NCI-H82 (cell line): ENCODE measurements around the gene TMUB1.

ENCODE experiments used
- DNase-seq: peaks from one replicate; lab custom pipeline; 2025; lab: John Stamatoyannopoulos, UW

TMUB1 gene

DNA sequence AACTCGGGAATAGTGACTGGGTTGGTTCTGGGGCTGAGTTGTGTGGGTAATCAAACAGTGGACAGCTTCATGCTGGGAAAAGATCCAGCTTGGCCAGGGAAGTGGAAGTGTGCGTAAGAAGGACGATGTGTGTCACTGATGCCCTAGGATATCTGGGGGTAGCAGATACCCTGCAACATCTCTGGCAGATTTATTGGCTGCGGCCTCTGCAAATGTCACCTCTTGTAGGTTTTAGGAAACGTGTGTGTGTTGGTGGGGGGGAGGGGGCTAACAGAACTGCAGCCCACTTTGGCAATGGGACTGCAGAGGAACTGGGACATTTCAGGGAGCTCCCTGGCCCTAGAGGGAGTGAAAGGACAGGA is 2.0 kb upstream of the TMUB1 start:
- DNase-seq: no peak

DNA sequence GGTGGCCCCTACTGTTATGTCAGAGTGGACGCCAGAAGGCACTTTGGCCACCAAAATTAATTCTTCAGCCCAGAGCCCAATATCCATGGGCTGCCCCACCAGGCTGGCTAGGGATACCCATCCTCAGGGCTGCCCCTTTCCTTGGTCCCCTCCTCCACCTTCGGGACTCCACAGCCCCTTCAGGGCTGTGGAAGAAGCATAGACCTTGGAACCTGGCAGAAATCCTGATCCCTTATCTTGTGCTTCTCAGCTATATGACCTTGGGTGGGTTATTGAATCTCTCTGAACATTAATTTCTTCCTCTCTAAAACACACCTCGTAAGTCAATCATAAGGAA is 499 bp upstream of the TMUB1 start:
- peak; percentile 63 for DNase-seq

DNA sequence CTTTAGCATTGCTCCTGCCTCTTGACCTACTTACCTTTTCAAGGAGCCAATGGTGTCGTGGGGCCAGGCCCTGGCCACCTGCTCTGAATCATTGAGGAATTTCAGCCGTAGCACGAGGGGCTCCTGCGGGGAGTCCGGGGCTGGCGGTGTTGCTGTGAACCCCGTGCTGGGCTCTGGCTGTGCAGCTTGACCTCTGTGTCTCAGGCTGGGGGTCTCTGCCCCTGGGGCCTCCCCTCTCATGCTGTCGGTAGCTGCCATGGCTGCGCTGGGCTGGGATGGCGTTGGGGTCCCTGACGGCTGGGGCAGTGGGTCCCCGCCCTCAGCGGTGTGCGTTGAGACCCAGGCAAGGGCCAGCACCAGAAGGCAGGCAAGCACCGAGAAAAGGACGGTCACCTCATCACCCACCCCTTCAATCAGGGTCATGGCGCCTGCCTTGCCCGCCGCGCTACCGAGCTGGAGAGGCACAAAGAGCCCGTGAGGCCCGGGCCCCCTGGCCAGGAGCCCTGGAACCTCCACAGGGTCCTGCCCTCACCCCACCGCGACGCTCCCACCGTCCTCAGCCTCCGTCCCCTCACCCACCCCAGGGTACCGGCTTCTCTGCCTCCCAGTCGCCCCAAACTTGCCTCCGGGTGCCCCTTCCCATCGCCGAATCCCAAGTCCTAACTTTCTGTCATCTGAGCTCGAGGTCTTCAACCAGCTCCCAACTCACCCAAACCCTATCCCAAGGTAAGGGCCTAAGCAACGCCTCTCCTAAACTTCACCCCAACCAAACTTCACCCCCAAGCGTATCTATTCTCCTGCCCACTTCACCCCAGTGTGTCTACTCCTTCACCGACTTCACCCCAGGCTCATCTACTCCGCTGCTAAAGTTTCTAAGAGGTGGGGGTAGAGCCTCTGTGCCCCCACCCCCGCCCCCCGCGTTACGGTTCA is 887 bp downstream of the TMUB1 start:
- peak; percentile 64 for DNase-seq

DNA sequence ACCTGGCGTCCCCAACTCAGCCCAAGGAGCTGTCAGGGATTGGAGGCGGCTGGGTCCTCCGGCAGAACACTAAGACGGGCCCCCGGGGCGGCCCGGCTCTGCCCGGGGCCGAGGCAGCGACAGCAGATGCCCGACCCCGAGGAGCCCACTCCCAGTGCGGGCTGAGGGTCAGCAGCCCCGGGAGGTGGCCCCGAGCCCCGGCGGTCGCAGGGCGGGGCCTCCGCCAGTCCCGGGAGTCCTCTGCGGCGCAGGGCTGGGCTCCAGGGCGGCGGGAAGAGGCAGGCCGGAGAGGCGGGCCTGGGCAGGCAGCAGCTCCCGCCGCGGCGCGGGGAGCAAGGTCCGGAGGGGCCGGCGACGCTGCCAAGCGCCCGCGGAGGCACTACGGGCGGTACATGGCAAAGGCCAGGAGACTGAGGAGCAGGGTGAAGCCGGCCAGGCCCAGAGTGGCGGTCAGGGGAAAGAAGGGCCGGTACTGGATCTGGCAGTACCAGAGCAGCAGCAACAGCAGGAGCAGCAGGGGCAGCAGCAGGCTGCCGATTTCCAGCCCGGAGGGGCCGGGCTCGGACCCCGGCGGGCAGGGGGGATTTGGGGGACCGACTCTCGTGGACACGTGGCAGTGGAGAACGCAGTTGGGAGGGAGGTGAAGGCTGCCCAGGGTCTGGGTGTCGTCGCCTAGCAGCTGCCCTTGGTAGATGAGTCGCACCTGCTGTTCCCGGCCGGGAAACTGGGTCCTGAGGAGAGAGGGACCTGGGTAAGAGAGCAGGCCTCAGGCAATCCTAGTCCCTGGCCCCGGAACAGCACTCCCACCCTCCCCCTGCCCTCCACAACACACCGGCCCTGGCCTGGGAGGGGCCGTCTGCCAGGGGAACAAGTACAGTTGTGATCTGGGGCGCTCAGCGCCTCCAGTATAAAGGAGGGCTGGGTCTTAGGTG is 1.9 kb downstream of the TMUB1 start:
- DNase-seq: peak; percentile 64

DNA sequence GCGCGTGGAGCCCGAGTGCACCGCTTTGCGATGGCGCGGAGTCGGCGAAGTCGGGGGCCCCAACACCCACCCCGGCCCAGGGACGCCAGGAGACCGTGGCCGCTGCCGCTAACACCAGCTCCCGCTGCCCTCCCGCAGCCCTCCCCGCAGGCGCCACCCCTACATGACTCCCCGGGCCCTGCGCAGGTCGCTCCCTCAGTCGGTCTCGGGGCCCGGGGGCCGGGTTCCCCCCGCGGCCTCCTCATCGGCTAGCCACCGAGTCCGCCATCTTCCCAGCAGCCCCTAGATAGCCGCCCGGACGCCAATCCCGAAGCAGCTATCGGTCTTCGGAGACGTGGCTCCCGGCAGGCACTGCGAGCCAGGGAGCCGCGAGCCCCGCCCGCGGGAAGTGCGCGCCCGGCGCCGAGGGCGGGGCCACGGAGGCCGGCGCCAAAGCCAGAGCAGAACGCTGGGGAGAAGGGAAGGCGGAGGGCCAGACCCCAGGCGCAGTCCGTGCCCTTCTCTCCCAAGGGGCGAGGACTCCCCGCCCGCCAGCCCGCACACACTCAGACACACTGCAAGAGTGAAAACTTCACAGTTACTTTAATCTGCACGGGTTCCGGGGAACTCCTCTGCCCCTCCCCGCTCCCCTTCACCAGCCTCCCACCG is 2.6 kb downstream of the TMUB1 start, which contains the start of gene FASTK:
TSS of gene FASTK (minus strand) at position 288 of the 648 bp plus-strand sequence. CDS start at position 245, 43 bp downstream.
- peak; percentile 95 for DNase-seq

DNA sequence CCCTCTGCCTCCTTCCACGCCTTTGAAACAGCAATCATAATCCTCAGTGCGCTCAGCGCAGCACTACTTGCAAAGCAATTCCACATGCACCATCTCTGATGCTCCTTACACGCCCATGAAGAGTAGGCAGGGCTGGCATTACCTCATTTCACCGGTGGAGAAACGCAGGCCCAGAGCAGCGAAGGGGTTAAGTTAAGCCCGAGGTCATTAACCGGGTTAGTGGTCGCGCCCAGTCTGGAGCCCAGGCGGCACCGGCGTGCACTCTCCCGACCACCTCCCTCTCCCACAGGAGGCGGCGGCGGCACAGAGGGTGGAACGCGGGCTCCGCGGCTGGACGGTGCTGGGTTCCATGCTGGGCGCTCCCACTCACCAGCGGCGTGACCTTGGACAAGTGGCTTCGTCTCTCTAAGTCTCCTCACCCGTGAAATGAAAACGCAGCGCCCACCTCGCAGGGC is 3.2 kb downstream of the TMUB1 start:
- DNase-seq: peak; percentile 50

DNA sequence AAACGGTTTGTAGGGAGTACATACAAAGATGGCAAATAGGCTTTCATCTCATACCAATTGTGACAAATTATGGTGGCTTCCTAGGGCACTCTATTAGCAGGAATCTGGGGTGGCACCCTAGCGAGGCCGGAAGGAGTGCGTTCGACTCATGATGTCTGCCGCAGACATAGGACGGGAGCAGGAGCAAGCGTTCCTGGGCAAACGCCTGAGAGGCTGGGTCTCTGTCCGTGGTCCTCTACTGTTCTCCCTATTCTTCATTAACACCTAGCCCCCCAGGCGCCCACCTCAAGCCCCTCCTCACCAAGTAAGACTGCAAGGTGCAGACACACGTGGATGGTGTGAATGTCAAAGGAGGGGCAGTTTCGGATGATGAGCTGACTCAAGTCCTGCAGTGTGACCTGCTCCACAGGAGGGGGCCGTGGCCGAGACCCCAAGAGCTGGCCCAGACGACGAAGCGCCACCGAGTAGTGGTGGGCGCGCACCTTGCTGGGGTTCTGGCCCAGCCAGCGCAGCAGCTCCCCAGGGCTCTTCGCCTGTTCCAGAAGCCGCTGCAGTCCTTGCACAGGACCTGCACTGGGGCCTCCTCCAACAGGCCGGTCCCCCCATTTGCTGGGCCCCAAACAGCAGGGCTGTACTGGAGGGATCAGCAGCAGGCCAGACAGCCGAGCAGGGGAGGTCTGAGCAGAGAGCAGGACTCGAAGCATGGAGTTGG is 3.9 kb downstream of the TMUB1 start:
- no peak for DNase-seq

DNA sequence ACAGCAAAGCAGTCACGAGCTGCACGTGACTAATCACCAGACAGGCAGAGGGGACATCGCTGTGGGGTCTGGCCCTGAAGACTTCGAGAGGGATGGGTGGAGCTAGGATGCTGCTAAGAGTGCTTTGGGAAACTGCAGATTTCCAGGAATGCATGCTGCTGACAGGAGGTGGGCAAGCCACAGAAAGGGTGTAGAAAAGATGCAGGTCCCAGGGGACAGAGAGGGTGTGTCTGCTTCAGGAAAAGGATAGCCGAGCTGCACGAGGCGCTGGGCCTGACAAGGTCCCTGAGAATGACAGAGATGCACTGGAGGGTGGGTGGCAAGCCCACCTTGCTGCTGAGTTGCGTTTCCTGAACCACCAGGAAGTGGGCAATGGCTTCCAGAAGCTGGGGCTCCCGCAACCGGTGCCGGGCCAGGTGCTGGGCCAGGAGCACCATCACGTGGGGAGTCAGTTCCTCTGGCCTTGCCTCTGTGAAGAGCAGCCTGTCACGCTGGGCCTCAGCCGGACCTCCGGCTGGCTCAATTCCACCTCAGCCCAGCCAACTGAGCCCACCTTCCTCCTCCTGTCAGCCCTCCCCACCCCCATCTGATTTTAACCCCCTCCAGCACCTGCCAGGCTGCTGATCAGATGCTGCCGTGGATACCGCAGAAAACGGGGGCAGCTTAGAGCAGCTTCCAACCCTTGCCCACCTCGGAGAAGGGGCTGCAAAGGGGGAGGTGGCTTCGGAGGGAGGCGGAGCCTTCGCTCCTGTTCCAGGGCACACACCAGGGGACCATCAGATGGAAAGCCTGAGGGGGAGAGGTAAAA is 4.9 kb downstream of the TMUB1 start:
- DNase-seq: peak; percentile 49

DNA sequence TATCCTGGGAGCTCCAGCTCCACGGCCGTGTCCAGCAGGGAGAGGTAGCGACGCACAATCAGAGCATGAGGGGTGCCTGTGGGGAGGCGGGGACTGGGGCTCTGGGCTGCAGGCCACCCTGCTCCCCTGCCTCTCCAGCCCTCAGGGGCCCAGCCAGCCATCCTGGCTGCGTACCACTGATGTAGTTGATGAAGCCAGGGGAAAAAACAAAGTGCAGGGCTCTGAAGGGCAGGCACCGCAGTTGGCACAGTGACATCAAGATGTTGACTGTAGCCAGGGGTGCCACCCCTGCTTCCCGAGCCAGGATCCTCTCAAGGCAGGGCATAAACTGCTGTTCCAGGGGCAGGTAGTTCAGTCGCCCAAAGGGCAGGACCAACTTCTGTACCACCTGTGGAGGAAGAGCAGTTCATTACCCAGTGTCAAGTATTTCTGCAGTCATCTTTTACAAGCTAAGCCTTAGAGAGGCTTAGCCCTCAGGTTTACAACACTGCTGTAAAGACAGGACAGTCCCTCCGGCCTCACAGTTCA is 5.5 kb downstream of the TMUB1 start:
- no peak for DNase-seq

DNA sequence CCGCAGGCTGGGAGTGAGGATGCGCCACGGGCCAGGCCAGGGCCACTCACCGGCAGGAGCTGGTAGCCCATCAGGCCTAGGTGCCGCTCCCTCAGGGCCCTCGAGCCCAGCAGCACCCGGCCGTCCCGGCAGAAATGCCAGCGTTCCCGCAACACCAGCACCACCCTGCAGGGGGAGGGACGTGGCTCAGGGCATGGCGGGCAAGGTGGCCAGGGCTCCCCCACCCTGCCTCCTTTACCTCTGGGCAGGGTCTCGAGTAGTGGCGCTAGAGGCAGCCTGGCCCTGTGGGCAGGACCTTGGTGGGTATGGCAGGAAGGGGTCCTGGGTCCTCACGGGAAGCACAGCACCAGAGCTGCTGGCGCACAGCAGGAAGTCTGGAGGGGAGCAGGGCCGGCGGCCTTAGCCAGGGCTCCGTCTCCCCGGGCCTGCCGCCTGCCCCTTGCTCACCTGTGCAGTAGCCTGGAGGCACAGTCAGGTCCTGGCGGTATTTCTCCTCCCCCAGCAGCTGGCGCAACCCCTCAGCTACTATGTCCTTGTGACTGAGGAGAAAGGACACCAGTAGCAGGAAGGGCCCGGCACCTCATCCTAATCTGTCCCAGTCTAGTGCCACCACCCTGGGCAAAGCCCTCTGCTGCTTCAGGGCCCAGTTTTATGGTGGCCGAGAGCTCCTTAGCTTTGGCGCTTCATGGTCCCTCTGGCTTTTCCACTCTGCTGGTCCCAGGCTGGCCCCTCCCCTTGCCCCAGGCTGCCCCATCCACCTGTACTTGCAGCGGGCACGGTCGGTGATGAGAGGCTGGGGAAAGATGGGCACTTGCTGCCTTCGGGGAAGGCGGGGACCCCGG is 6.2 kb downstream of the TMUB1 start:
- peak; percentile 37 for DNase-seq

DNA sequence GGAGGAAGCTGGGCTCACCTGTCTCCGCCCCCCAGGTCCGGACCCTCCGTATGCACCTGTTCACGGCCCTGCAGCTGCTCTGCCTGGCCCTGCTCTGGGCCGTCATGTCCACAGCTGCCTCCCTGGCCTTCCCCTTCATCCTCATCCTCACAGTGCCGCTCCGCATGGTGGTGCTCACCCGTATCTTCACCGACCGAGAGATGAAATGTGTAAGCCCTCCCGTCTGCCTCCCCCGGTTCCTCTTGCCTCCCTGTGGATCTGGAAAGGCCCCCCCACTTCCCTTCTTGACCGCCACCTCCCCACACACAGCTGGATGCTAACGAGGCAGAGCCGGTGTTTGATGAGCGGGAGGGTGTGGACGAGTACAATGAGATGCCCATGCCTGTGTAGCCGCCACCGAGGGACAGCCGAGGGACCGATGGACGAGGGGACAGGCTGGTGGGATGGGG is 7.3 kb downstream of the TMUB1 start:
- no peak for DNase-seq

DNA sequence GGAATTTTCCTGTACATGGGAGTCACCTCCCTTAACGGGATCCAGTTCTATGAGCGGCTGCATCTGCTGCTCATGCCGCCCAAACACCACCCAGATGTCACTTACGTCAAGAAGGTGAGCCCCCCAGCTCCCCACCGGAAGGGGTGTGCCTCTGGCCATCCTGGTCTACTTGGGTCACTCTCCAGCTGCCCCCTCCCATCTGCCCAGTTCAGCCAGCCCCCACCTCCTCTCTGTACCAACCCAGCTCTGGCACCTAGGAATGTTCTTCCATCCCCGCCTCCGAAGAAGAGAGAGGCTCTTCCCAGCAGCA is 7.7 kb downstream of the TMUB1 start:
- no peak for DNase-seq

DNA sequence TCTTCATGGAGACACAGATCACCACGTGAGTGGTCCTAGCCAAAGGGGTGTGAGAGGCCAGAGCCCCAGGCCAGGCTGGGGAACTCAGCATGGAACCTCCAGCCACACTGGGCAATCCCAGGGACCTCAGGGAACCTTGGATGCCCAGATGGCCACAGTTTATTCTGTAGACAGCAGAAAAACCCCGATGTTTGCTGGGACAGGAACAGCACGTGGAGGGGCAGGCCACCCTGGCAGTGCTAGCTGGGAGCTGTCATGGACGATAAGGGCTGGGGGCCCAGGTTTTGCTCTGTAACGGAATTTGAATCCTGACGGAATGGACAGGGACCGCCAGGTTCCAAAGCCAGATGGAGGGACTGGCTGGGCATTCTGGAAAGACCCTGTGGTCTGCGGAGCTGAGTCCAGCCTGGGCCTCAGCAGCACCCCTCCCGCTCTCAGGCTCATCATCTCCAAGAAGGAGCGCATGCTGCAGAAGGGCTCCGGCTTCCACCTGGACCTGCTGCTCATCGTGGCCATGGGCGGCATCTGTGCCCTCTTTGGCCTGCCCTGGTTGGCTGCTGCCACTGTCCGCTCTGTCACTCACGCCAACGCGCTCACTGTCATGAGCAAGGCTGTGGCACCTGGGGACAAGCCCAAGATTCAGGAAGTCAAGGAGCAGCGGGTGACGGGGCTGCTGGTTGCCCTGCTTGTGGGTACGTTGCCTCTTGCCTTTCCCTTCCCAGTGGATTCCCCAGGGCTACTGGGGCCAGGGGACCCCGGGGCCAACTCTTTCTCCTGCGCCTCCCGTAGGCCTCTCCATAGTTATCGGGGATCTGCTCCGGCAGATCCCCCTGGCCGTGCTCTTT is 8.3 kb downstream of the TMUB1 start:
- DNase-seq: no peak

DNA sequence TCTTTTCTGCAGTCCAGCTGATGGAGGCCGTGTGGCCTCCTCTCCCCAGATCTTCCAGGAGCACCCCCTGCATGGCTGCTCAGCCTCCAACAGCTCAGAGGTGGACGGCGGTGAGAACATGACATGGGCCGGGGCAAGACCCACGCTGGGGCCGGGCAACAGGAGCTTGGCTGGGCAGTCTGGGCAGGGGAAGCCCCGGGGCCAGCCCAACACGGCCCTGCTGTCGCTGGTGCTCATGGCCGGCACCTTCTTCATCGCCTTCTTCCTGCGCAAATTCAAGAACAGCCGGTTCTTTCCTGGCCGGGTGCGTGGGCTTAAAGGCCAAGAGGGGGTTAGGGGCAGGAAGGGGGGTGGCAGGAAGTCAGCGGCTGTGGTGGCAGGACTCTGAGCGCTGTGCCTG is 9.3 kb downstream of the TMUB1 start:
- no peak for DNase-seq

DNA sequence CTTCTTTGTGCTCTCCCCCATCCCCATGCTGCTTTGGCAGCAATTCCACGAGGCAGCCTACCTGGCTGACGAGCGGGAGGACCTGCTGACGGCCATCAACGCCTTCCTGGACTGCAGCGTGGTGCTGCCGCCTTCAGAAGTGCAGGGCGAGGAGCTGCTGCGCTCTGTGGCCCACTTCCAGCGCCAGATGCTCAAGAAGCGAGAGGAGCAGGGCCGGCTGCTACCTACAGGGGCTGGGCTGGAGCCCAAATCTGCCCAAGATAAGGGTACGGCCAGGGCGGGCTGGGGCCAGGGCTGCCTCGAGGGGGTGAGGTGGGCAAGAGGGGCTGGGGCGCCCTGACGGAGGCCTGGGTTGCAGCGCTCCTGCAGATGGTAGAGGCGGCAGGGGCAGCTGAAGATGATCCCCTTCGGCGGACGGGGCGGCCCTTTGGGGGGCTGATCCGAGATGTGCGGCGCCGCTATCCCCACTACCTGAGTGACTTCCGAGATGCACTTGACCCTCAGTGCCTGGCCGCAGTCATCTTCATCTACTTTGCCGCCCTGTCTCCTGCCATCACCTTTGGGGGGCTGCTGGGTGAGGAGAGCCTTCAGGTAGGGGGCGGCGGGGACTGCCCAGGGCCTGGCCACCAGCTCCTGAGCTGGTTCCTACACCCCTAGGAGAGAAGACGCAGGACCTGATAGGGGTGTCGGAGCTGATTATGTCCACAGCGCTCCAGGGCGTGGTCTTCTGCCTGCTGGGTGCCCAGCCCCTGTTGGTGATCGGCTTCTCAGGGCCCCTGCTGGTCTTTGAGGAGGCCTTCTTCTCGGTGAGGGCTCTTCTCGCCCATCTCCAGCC is 12.0 kb downstream of the TMUB1 start:
- no peak for DNase-seq

DNA sequence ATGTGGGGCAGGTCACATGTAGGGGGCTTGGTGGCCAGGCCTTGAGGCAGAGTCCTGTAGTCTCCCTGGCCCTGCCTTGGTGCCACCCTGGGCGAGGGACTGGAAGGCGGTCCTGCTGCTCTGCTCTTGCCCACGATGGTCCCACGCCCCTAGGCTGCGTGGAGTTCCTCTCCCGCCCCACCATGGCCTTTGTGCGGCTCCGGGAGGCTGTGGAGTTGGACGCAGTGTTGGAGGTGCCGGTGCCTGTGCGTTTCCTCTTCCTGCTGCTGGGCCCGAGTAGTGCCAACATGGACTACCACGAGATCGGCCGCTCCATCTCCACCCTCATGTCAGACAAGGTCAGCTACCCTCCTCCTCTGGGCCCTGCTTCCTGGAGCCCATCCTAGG is 12.7 kb downstream of the TMUB1 start:
- no peak for DNase-seq

DNA sequence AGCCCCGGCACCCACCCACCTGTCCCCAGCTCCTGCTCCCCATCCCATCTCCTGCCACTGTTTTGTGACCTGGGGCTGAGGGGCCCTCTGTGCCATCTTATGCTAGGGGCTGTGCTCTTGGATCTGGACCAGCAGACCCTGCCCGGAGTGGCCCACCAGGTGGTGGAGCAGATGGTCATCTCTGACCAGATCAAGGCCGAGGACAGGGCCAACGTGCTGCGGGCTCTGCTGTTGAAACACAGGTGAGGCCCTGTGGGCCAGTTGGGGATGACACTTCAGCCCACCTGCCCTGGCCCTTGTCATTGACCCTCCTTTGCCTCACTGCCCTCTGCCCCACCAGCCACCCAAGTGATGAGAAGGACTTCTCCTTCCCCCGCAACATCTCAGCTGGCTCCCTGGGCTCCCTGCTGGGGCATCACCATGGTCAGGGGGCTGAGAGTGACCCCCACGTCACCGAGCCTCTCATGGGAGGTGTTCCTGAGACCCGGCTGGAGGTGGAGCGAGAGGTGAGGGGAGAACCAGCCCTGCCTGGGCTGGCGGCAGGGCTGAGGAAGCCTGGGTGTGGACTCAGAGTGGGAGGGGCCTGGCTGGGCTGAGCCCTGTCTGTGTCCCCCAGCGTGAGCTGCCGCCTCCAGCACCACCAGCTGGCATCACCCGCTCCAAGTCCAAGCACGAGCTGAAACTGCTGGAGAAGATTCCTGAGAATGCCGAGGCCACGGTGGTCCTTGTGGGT is 13.3 kb downstream of the TMUB1 start:
- DNase-seq: no peak
